ENCODE measurements around the gene NPM3. TPM values are rescaled to one million over a fixed set of nuclear protein-coding genes. Genes with fewer than 3 reads are reported as not detected.
A peak's percentile ranks its signal among the peaks of the same experiment; 100 is the strongest.
"Not testable (repeated sequence)": the region's sequence is repeated elsewhere in the genome, so short reads cannot be mapped to it uniquely, and the experiment has no call there.

Gene NPM3
- total RNA-seq, 2 donors from 2014 or later: 94.5 to 113 TPM

DNA sequence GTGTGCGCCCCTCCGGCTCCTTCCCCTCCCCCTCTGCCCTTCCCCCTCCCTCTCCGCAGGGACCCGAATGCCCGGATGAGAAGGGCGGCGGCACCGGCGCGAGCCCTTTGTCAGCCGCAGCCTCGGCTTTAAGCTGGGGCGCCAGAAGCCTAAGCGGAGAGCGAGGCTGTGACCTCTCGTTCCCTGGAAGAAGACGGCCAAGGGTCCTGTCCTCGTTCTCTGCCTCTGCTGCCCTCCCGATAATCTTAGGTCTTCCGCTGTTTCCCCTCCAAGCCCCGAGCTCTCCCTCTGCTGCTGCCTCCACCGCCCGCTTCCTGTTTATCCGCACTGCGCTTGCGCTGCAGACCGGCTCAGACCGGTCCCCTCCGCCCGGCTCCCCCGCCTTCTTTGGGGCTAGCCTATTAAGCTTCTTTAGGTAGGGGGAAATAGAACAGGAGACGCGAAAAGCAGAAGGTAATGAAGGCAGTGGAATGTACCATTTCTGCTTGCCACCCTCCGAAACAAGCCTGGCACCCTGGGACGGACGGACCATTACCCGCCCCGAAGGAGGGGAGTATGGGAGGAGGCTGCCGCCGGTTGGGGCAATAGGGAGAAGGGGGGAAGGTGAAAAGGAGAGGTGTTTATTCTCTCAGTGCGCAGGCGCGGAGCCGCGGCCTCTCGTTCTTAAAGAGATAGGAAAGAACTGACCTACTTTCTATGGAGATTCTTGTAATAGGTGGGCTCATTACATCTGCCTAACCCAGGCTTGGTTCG, 35.0 kb upstream of the NPM3 start, which contains the start of gene OGA:
Gene OGA, minus strand, starts transcription at position 326 of the 753 bp plus-strand sequence. CDS start 422 bp downstream, outside the sequence.
- peaks cover 59% of the 10 kb centered on the region for H3K4me1 Mint-ChIP-seq (ENCODE audit: low read depth)
- no peaks in the 10 kb centered on the region for H3K27me3 Mint-ChIP-seq (ENCODE audit: low read depth)
- H3K36me3 Mint-ChIP-seq (ENCODE audit: insufficient read depth in 2 of 2): peaks cover 14 to 18% of the 10 kb centered on the region in 2 donors
- DNase-seq (peak; percentile 97 to 99), ATAC-seq (replicated peaks in 1 of 2) (peak; percentile 92 to 93)
- H3K9me3 Mint-ChIP-seq: no peaks in the 10 kb centered on the region
- H3K27ac Mint-ChIP-seq: peak within 1 kb of the TSS; percentile 94
- peak within 1 kb of the TSS; percentile 93 to 96 for H3K4me3 Mint-ChIP-seq

DNA sequence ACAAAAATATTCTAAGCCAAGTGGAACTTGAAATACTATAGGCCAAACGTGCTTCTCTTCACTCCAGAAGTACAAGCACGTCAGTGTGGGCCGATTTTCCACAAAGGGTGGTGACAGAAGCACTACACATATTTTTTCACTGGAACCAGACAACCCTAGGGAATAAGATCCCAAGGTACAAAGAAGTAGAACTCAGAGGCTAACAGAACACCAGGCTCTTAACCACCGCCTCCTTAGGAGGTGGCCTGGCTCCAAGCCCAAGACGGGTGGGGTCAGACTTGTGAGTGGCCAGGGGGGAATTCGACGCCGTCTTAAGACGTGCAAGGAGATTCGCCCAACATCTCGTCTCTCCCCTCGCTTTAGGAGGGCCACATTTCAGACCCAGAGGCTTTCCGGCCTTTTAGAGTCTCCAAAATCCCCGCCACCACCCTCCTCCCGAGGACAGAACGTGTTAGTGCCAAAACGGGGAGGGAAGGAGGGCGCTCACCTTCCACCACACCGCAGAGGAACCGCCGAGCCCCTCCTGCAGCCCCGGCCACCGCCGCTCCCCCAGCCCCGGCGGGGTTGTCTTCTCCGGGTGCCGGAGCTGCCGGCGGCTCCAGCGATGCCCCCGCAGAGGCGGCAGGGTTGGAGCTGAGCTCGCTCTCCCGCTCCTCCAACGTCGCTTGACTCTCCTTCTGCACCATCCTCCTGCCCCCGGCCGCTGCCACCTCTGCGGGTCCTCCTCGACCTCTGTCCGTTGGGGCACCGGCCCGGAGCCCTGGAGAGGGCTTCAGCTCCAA, 34.3 kb upstream of the NPM3 start:
- Mint-ChIP-seq H3K27me3 (ENCODE audit: low read depth) (no peaks in the 10 kb centered on the region), H3K27ac (peak overlapping the region; percentile 94), H3K4me1 (ENCODE audit: low read depth) (peaks cover 67% of the 10 kb centered on the region), H3K4me3 (peak overlapping the region; percentile 93 to 96), H3K36me3 (ENCODE audit: insufficient read depth in 2 of 2) (peaks cover 14 to 23% of the 10 kb centered on the region in 2 donors), H3K9me3 (no peaks in the 10 kb centered on the region)
- DNase-seq (peak; percentile 43 to 51), ATAC-seq (replicated peaks in 1 of 2) (peak; percentile 19 to 33)

- no peaks in the 10 kb centered on the region for H3K27me3 Mint-ChIP-seq (ENCODE audit: low read depth)
- no peak for ATAC-seq (replicated peaks in 1 of 2)
- H3K27ac Mint-ChIP-seq: peak overlapping the region; percentile 94
Measured at GRCh38 chr10:101816913-101817336, 33.7 kb upstream of the NPM3 start.

DNA sequence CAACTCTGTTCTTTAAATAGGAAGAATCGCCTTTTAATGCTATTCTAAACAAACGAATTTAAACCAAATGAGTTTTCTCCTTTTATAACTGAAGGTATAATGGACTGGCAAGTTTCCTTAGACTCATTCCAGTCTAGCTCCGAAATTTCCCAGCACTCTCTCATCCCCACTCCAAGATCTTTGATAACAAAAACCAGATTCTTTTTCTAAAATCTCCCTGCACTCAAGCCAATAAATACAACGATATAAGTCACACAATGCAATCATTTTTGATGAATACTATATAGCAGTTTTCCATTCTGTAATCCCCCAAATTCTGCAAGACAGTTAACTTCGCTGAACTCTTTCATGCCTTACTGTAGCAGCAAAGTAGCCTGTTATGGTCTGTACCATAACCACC, 33.1 kb upstream of the NPM3 start:
- ATAC-seq (replicated peaks in 1 of 2) (no peak), DNase-seq (no peak)
- H3K27me3 Mint-ChIP-seq (ENCODE audit: low read depth): no peaks in the 10 kb centered on the region
- peak overlapping the region; percentile 93 to 96 for H3K4me3 Mint-ChIP-seq
- no peaks in the 10 kb centered on the region for H3K9me3 Mint-ChIP-seq
- H3K4me1 Mint-ChIP-seq (ENCODE audit: low read depth): peaks cover 68% of the 10 kb centered on the region
- peaks cover 14 to 23% of the 10 kb centered on the region in 2 donors for H3K36me3 Mint-ChIP-seq (ENCODE audit: insufficient read depth in 2 of 2)
- H3K27ac Mint-ChIP-seq: peak overlapping the region; percentile 94

More at GRCh38 chr10:101816913-101817336, 33.7 kb upstream of the NPM3 start:
- Mint-ChIP-seq H3K4me3 (peak overlapping the region; percentile 93 to 96), H3K36me3 (ENCODE audit: insufficient read depth in 2 of 2) (peaks cover 14 to 23% of the 10 kb centered on the region in 2 donors), H3K9me3 (no peaks in the 10 kb centered on the region), H3K4me1 (ENCODE audit: low read depth) (peaks cover 68% of the 10 kb centered on the region)
- no peak for DNase-seq

DNA sequence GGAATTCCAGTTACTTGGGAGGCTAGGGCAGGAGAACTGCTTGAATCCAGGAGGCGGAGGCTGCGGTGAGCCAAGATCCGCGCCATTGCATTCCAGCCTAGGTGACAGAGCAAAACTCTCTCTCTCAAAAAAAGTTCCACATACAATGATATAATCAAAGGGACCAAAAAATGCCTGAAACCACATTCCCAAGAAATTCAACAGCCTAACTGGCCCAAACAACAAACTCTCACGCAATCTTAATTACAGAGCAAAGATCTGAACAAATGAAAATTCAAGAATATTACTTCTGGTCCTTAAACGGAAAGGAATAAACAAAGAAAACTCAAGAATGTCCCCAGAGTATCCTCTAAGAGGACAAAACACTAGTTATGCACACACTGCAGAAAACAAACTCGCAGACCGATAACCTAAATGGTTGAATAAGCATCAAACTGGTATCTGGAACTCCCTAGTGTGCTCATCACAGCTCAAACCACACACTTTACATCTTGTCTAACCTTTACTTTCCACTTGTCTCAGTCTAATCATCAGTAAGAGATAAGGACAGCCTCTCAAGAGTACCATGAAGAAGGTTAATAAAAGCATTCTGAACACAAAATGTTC, 31.3 kb upstream of the NPM3 start:
- Mint-ChIP-seq H3K27ac (peak overlapping the region; percentile 98), H3K4me1 (ENCODE audit: low read depth) (peaks cover 62% of the 10 kb centered on the region), H3K27me3 (ENCODE audit: low read depth) (no peaks in the 10 kb centered on the region), H3K36me3 (ENCODE audit: insufficient read depth in 2 of 2) (peaks cover 14 to 30% of the 10 kb centered on the region in 2 donors), H3K4me3 (peak overlapping the region; percentile 93 to 96), H3K9me3 (no peaks in the 10 kb centered on the region)
- no peak for ATAC-seq (replicated peaks in 1 of 2)
- DNase-seq: no peak

- peaks cover 13 to 31% of the 10 kb centered on the region in 2 donors for H3K36me3 Mint-ChIP-seq (ENCODE audit: insufficient read depth in 2 of 2)
- H3K27me3 Mint-ChIP-seq (ENCODE audit: low read depth): no peaks in the 10 kb centered on the region
- H3K9me3 Mint-ChIP-seq: no peaks in the 10 kb centered on the region
- H3K27ac Mint-ChIP-seq: no peak overlapping the region
- H3K4me1 Mint-ChIP-seq (ENCODE audit: low read depth): peaks cover 55% of the 10 kb centered on the region
- no peak overlapping the region for H3K4me3 Mint-ChIP-seq
- DNase-seq (no peak), ATAC-seq (replicated peaks in 1 of 2) (no peak)
Measured at GRCh38 chr10:101812606-101813005, 29.4 kb upstream of the NPM3 start.

DNA sequence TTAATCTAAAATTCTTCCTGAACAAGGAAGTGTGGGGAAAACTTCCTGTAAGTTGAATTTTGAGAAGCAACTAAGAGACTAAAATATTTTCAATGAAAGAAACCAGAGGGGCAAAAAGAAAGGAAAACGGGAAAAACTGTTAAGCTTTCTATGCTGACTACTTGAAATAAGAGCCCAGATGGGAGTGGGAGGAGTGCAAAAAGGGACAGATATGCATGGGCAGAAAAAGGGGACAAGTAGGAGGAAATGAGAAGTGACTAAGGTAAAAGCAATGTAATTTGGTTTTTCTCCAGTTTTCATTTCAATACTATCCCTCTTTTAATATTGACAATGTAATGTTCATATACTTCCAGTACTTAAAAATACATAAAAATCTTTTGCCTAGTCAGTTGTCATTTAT, 23.9 kb upstream of the NPM3 start:
- H3K9me3 Mint-ChIP-seq: no peaks in the 10 kb centered on the region
- H3K4me1 Mint-ChIP-seq (ENCODE audit: low read depth): peaks cover 17% of the 10 kb centered on the region
- H3K36me3 Mint-ChIP-seq (ENCODE audit: insufficient read depth in 2 of 2): peaks cover 5 to 40% of the 10 kb centered on the region in 2 donors
- no peak for ATAC-seq (replicated peaks in 1 of 2)
- H3K27ac Mint-ChIP-seq: peak overlapping the region; percentile 76
- no peaks in the 10 kb centered on the region for H3K27me3 Mint-ChIP-seq (ENCODE audit: low read depth)
- no peak overlapping the region for H3K4me3 Mint-ChIP-seq
- DNase-seq: no peak

- Mint-ChIP-seq H3K9me3 (no peaks in the 10 kb centered on the region), H3K4me1 (ENCODE audit: low read depth) (peaks cover 23% of the 10 kb centered on the region), H3K36me3 (ENCODE audit: insufficient read depth in 2 of 2) (peaks cover 18 to 56% of the 10 kb centered on the region in 2 donors), H3K27ac (no peak overlapping the region), H3K4me3 (no peak overlapping the region), H3K27me3 (ENCODE audit: low read depth) (no peaks in the 10 kb centered on the region)
- DNase-seq (no peak), ATAC-seq (replicated peaks in 1 of 2) (no peak)
Measured at GRCh38 chr10:101803511-101803910, 20.3 kb upstream of the NPM3 start.

DNA sequence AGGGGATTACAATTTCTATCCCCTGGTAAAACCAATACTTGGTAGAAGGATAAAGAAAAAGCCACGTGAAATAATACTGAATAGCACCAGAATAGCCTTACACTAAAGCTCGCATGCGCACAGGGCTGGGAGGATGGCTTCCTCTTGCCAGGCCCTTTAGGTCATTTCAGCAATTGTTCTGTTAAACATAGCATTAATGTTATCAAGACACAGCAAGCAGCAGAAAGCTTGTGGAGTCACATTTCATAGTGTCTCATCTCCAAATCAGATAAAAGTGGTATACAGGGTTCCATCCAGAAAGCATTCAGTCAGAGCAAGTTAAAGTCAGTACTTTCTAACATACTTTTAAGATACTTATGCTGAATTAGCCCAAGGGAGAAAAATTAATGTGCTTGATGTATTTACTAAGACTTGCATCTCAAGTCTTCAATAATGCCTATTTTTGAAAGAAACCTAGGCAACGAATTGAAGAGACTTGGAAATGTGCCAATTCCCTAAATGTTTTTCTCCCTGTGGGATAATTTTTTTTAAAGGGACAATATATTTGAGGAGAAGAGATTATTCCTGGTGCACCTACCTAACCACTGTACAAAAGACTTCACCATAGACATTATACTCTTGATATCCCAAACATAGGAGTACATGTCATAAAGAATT, 14.3 kb upstream of the NPM3 start:
- Mint-ChIP-seq H3K4me3 (no peak overlapping the region), H3K4me1 (ENCODE audit: low read depth) (peaks cover 23% of the 10 kb centered on the region), H3K9me3 (no peaks in the 10 kb centered on the region), H3K27me3 (ENCODE audit: low read depth) (no peaks in the 10 kb centered on the region), H3K36me3 (ENCODE audit: insufficient read depth in 2 of 2) (peaks cover 22 to 60% of the 10 kb centered on the region in 2 donors), H3K27ac (peak overlapping the region; percentile 50)
- ATAC-seq (replicated peaks in 1 of 2): no peak
- DNase-seq: no peak

DNA sequence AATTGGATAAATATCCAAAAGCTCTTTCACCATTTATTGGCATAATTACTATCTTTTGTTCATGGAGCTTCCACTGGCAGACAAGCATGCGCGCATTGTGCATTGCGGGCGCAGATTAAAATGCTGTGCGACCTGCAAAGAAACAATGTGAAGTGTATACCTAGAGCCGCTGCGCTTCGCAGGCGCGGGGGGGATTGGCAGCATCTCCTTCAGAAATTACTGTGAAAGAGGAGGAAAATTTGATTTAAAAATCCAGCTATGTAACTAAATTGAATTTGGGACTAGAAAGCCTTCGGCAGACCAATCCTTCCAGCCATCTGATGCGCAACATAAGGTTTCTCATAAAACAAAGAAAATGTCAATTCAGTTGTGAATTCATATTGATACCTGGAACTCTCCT, 10.3 kb upstream of the NPM3 start:
- DNase-seq (no peak), ATAC-seq (replicated peaks in 1 of 2) (no peak)
- H3K9me3 Mint-ChIP-seq: no peaks in the 10 kb centered on the region
- H3K27ac Mint-ChIP-seq: no peak overlapping the region
- no peaks in the 10 kb centered on the region for H3K27me3 Mint-ChIP-seq (ENCODE audit: low read depth)
- H3K4me3 Mint-ChIP-seq: no peak overlapping the region
- peaks cover 7% of the 10 kb centered on the region for H3K4me1 Mint-ChIP-seq (ENCODE audit: low read depth)
- H3K36me3 Mint-ChIP-seq (ENCODE audit: insufficient read depth in 2 of 2): peaks cover 9 to 35% of the 10 kb centered on the region in 2 donors

DNA sequence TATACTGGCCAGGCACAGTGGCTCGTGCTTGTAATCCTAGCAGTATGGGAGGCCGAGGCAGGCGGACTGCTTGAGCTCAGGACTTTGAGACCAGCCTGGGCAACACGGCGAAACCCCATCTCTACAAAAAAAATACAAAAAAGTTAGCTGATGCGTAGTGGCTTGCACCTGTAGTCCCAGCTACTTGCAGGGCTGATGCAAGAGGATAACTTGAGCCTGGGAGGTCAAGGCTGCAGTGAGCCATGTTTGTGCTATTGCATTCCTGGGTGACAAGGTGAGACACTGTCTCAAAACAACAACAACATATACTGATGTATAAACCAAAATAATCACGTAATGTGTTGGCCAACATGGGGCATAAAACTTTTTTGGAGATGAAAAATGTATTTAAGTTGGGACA, 6.4 kb upstream of the NPM3 start:
- ATAC-seq (replicated peaks in 1 of 2): no peak
- H3K9me3 Mint-ChIP-seq: no peaks in the 10 kb centered on the region
- H3K27ac Mint-ChIP-seq: no peak overlapping the region
- H3K27me3 Mint-ChIP-seq (ENCODE audit: low read depth): no peaks in the 10 kb centered on the region
- no peak for DNase-seq
- no peak overlapping the region for H3K4me3 Mint-ChIP-seq
- peaks cover 5% of the 10 kb centered on the region for H3K4me1 Mint-ChIP-seq (ENCODE audit: low read depth)
- peaks cover 5 to 26% of the 10 kb centered on the region in 2 donors for H3K36me3 Mint-ChIP-seq (ENCODE audit: insufficient read depth in 2 of 2)

- H3K27ac Mint-ChIP-seq; ATAC-seq (replicated peaks in 1 of 2); H3K9me3 Mint-ChIP-seq; H3K27me3 Mint-ChIP-seq (ENCODE audit: low read depth); DNase-seq; H3K4me3 Mint-ChIP-seq; H3K4me1 Mint-ChIP-seq (ENCODE audit: low read depth): not testable (repeated sequence)
- H3K36me3 Mint-ChIP-seq (ENCODE audit: insufficient read depth in 2 of 2): peaks cover 5 to 22% of the 10 kb centered on the region in 2 donors
Measured at GRCh38 chr10:101789231-101789630, 6.0 kb upstream of the NPM3 start.
